Common myeloid progenitor, CD34-positive (primary cell): Measurements from ENCODE around the gene FGD3.
A peak's percentile ranks its signal among the peaks of the same experiment; 100 is the strongest.

Experiments used
- CTCF ChIA-PET: fragments of 350-600 bp; sonication (Branson Sonifier 250); formaldehyde crosslinking; loops from one replicate; lab custom pipeline; 2021; ENCODE audit warnings: antibody characterized with exemption; lab: Charles Lee
- POLR2A ChIA-PET: fragments of 350-600 bp; sonication (Branson Sonifier 250); formaldehyde crosslinking; loops from one replicate; lab custom pipeline; 2021; ENCODE audit warnings: antibody characterized with exemption; lab: Charles Lee
- DNase-seq, 3 donors: peaks; one replicate each; pipeline versions ENCODE4 v3.0.0 to v3.0.0-alpha.2; 2013
- H3K27ac ChIP-seq, 2 experiments: 1 replicate in 1 of 2; 2 replicates in 1 of 2; pipeline ENCODE4 v1.7.0; 2013; ENCODE audit warnings: inconsistent platforms in 2 of 2, low read length in 2 of 2, mild to moderate bottlenecking in 2 of 2, low read depth in 1 of 2, moderate library complexity in 1 of 2; ENCODE audit not compliant: severe bottlenecking in 2 of 2, insufficient read depth in 1 of 2, poor library complexity in 1 of 2
- H3K27me3 ChIP-seq, 5 experiments: replicated peaks in 2 of 5; 1 replicate in 3 of 5; 2 replicates in 2 of 5; pipeline versions ENCODE4 v1.6.1 to v1.7.0; 2013; ENCODE audit warnings: low read length in 4 of 5, mild to moderate bottlenecking in 2 of 5, moderate library complexity in 2 of 5, inconsistent platforms in 1 of 5; ENCODE audit not compliant: insufficient read depth in 5 of 5, control insufficient read depth in 4 of 5
- H3K36me3 ChIP-seq, 4 experiments: 1 replicate in 2 of 4; 2 replicates in 2 of 4; pipeline versions ENCODE4 v1.6.1 to v1.7.0; 2013; ENCODE audit warnings: low read length in 3 of 4, control low read depth in 1 of 4, mild to moderate bottlenecking in 1 of 4; ENCODE audit not compliant: control insufficient read depth in 4 of 4, insufficient read depth in 4 of 4
- H3K4me1 ChIP-seq, 4 experiments: 1 replicate in 3 of 4; 2 replicates in 1 of 4; pipeline versions ENCODE4 v1.6.1 to v1.7.1; 2013; ENCODE audit warnings: low read length in 3 of 4, mild to moderate bottlenecking in 3 of 4, control low read depth in 1 of 4, inconsistent platforms in 1 of 4, moderate library complexity in 1 of 4; ENCODE audit not compliant: control insufficient read depth in 4 of 4, insufficient read depth in 4 of 4; ENCODE audit errors: control extremely low read depth in 1 of 4
- H3K4me3 ChIP-seq, 7 experiments: 1 replicate in 4 of 7; 2 replicates in 3 of 7; pipeline versions ENCODE4 v1.5.1 to v1.7.0; 2013; ENCODE audit warnings: mild to moderate bottlenecking in 7 of 7, low read length in 6 of 7, moderate library complexity in 6 of 7, inconsistent platforms in 2 of 7, low read depth in 2 of 7, control low read depth in 1 of 7; ENCODE audit not compliant: insufficient read depth in 4 of 7, control insufficient read depth in 1 of 7; ENCODE audit errors: extremely low read depth in 1 of 7
- H3K9me3 ChIP-seq, 5 experiments: 1 replicate in 4 of 5; 2 replicates in 1 of 5; pipeline versions ENCODE4 v1.6.1 to v1.7.1; 2013; ENCODE audit warnings: low read length in 4 of 5, mild to moderate bottlenecking in 2 of 5, inconsistent platforms in 1 of 5, low read depth in 1 of 5, moderate library complexity in 1 of 5; ENCODE audit not compliant: control insufficient read depth in 4 of 5, insufficient read depth in 2 of 5; ENCODE audit errors: control extremely low read depth in 1 of 5
- WGBS: methylation state at CpG from one replicate; pipeline ENCODE4 v1.1.5; 2013; ENCODE audit not compliant: insufficient coverage; 5-methylcytosine and 5-hydroxymethylcytosine counted together

The FGD3 gene

GRCh38 chr9:92976431-92976830 is 29.1 kb downstream of the FGD3 start:
- CTCF ChIA-PET: interaction anchor here (0.8 kb wide), 1 partner anchor 11 kb away, joined by 3 read pairs; no protein-coding TSS in a partner anchor
- H3K27ac ChIP-seq: no peak overlapping the region
- H3K36me3 ChIP-seq: peaks cover 8 to 36% (median 29%) of the 10 kb centered on the region in 4 experiments
- DNase-seq: no peak
- no peaks in the 10 kb centered on the region for H3K9me3 ChIP-seq
- WGBS: 95% methylated on average over 13 of the region's 16 CpGs
- POLR2A ChIA-PET: no interaction called here
- no peaks in the 10 kb centered on the region for H3K27me3 ChIP-seq
- no peak overlapping the region for H3K4me3 ChIP-seq
- peaks cover 3 to 28% (median 7%) of the 10 kb centered on the region in 4 experiments for H3K4me1 ChIP-seq

GRCh38 chr9:92977279-92977678 is 30.0 kb downstream of the FGD3 start:
- DNase-seq: no peak
- Histone ChIP-seq H3K4me1 (peaks cover 3 to 26% (median 7%) of the 10 kb centered on the region in 4 experiments), H3K9me3 (no peaks in the 10 kb centered on the region), H3K27ac (no peak overlapping the region), H3K36me3 (peaks cover 10 to 39% (median 29%) of the 10 kb centered on the region in 4 experiments), H3K4me3 (no peak overlapping the region), H3K27me3 (no peaks in the 10 kb centered on the region)
- ChIA-PET CTCF (no interaction called here), POLR2A (no interaction called here)
- 98% methylated on average over 10 of the region's 12 CpGs for WGBS

- 50% methylated on average over 1 of the region's 4 CpGs for WGBS
- CTCF ChIA-PET: no interaction called here
- H3K27me3 ChIP-seq: no peaks in the 10 kb centered on the region
- peaks cover 0 to 9% (median 0%) of the 10 kb centered on the region in 5 experiments for H3K9me3 ChIP-seq
- POLR2A ChIA-PET: no interaction called here
- H3K36me3 ChIP-seq: peaks cover 10 to 43% (median 35%) of the 10 kb centered on the region in 4 experiments
- H3K4me3 ChIP-seq: no peak overlapping the region
- peak in 2 of 3 donors; percentile 26 to 40 for DNase-seq
- H3K27ac ChIP-seq: no peak overlapping the region
- H3K4me1 ChIP-seq: peaks cover 3 to 19% (median 6%) of the 10 kb centered on the region in 4 experiments
Observed at GRCh38 chr9:92978345-92978875, 31.1 kb downstream of the FGD3 start.

- Histone ChIP-seq H3K4me1 (peaks cover 3 to 19% (median 6%) of the 10 kb centered on the region in 4 experiments), H3K9me3 (peaks cover 0 to 17% (median 4%) of the 10 kb centered on the region in 5 experiments), H3K4me3 (no peak overlapping the region), H3K36me3 (peaks cover 12 to 51% (median 35%) of the 10 kb centered on the region in 4 experiments), H3K27me3 (no peaks in the 10 kb centered on the region), H3K27ac (no peak overlapping the region)
- no peak for DNase-seq
- POLR2A ChIA-PET: interaction anchor here (0.6 kb wide), 1 partner anchor 163 kb away, joined by 11 read pairs; no protein-coding TSS in a partner anchor
- 83% methylated on average over 1 of the region's 2 CpGs for WGBS
- CTCF ChIA-PET: interaction anchor here (1.0 to 1.6 kb wide), 2 partner anchors 13 to 326 kb away, joined by 3 to 5 read pairs; no protein-coding TSS in a partner anchor
Observed at GRCh38 chr9:92979283-92980056, 32.1 kb downstream of the FGD3 start.

GRCh38 chr9:92980085-92980745 is 32.9 kb downstream of the FGD3 start:
- DNase-seq: no peak
- Histone ChIP-seq H3K27ac (no peak overlapping the region), H3K36me3 (peaks cover 9 to 48% (median 33%) of the 10 kb centered on the region in 4 experiments), H3K4me3 (no peak overlapping the region), H3K27me3 (no peaks in the 10 kb centered on the region), H3K4me1 (peaks cover 3 to 21% (median 6%) of the 10 kb centered on the region in 4 experiments), H3K9me3 (peaks cover 0 to 21% (median 4%) of the 10 kb centered on the region in 5 experiments)
- WGBS: 83% methylated on average over 6 of the region's 7 CpGs
- ChIA-PET CTCF (interaction anchor here (1.0 to 1.6 kb wide), 3 partner anchors 10 to 325 kb away, joined by 3 to 5 read pairs (median 3); no protein-coding TSS in a partner anchor), POLR2A (interaction anchor here (0.6 kb wide), 2 partner anchors 162 to 222 kb away, joined by 3 to 11 read pairs; no protein-coding TSS in a partner anchor)

- H3K4me1 ChIP-seq: peaks cover 3 to 21% (median 6%) of the 10 kb centered on the region in 4 experiments
- WGBS: no CpG with 5 or more reads among the region's 2 CpGs
- no peak overlapping the region for H3K4me3 ChIP-seq
- no peaks in the 10 kb centered on the region for H3K27me3 ChIP-seq
- no peak for DNase-seq
- H3K27ac ChIP-seq: no peak overlapping the region
- peaks cover 7 to 32% (median 18%) of the 10 kb centered on the region in 4 experiments for H3K36me3 ChIP-seq
- ChIA-PET CTCF (interaction anchor here (1.0 kb wide), 1 partner anchor 21 kb away, joined by 4 read pairs; no protein-coding TSS in a partner anchor), POLR2A (no interaction called here)
- H3K9me3 ChIP-seq: peaks cover 0 to 21% (median 4%) of the 10 kb centered on the region in 5 experiments
Observed at GRCh38 chr9:92982130-92982529, 34.8 kb downstream of the FGD3 start.
